ENCODE data around the gene TMEM151B.
A peak's percentile ranks its signal among the peaks of the same experiment; 100 is the strongest.
"Not testable (repeated sequence)": the region's sequence is repeated elsewhere in the genome, so short reads cannot be mapped to it uniquely, and the experiment has no call there.

TMEM151B gene

DNA sequence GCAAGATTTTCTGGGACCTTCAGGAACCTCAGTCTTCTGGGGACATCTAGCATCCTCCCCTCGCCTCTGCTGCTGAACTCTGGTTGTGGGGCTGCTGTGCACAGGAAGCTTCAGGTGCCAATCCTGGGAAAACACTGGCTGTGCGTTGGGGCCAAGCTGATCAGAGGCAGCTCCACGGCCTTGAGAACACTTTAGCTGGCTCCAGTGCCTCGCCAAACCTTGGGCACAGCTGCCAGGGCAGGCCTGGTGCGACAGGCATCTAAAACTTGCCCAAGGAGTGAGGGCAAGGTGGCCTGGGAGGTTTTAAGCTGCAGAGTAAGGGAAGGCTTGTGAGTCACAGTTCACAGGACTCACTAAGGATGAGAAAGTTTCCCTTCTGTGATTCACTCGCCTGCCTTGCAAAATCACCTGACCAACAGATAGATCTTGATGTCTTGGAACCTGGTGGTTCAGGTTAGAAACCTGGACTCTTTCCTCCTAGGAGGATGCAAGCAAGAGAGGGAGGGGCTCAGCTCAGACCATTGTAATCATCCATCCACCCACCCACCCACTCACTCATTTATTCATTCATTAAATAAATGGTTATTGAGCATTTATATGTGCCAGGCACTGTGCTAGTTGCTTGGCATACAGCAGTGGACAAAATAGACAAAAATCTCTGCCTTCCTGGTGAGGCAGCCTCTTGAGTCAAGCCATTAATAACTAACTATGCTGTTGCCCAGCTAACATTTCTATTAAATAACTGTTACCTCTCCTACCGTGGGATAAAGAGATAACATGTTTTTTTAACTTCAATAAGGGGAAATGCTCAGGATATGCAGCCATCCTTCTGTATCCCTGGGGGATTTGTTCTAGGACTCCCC, 69.7 kb downstream of the TMEM151B start:
- peak; percentile 34 for DNase-seq

DNA sequence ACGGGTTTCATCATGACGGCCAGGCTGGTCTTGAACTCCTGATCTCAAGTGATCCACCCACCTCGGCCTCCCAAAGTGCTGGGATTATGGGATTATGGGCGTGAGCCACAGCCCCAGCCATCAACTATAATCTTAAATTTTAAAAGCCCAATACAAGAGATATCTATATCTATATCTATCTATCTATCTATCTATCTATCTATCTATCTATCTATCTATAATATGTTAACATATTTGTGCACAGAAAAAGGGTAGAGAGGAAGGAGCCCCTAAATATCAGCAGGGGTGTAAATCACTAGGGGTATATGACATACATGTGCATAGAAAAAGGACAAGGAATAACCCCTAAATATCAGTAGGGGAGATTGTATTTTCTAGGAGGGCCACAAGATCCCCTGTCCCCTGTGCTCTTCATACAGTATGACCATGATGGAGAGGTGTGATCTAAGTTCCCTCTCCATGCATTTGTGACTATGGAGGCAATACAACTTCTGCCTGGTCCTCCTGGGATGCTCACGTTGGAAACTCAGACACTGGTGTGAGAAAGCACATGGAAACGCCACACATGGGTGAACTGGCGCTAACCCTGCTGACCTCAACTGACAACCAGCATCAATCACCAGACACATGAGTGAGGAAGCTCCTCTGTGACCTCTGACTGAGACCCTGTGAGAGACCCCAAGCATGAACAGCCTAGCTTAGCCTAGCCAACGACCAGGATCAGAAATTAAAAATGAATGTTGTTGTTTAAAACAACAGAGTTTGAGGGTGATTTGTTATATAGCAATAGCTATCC, 71.0 kb downstream of the TMEM151B start:
- no peak for DNase-seq

DNA sequence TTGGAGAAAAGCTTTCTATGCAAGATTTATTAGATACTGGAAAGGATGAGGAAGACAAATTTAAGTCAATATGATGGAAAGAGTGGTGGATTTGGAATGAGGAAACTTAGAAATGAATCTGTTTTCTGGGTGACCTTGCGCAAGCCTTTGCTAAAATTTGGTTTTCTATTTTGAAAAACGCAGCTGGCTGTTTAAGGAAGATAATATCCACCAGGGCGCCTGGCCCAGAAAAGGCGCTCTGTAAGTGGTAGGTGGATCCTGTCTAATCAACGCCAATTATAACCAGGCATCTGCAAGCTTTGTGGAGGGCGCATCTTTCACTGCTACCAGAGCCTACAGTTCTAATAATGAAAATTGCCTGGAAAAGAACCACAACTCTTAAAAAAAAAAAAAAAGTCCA, 71.8 kb downstream of the TMEM151B start:
- no peak for DNase-seq

DNA sequence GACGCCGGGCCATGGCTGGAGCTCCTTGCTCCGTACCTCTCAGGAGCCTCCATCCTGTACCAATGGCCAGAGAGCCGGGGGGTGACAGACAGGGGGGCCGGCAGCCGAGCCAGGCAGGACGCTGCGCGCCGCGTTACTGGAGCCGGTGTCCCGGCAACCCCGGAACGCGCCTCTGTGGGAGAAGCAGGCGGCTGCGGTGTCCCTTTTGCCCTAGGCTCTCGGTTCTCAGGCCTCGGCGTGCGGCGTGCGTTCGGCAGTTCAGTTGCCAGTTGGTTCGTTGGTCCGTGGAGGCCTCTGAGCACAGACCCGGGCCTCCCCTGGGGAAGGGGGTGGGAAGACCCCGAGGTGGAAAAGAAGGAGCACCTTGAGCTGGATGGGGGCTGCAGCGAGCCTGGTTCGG, 72.2 kb downstream of the TMEM151B start, which contains the start of gene SPATS1:
TSS of gene SPATS1 (plus strand) at position 162 of the 400 bp plus-strand sequence. CDS start 446 bp downstream, outside the sequence.
- DNase-seq, result no peak

DNA sequence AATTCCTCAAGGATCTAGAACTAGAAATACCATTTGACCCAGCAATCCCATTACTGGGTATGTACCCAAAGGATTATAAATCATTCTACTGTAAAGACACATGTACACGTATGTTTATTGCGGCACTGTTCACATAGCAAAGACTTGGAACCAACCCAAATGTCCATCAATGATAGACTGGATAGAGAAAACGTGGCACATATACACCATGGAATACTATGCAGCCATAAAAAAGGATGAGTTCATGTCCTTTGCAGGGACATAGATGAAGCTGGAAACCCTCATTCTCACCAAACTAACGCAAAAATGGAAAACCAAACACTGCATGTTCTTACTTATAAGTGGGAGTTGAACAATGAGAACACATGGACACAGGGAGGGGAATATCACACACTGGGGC, 76.6 kb downstream of the TMEM151B start:
- not testable (repeated sequence) for DNase-seq

DNA sequence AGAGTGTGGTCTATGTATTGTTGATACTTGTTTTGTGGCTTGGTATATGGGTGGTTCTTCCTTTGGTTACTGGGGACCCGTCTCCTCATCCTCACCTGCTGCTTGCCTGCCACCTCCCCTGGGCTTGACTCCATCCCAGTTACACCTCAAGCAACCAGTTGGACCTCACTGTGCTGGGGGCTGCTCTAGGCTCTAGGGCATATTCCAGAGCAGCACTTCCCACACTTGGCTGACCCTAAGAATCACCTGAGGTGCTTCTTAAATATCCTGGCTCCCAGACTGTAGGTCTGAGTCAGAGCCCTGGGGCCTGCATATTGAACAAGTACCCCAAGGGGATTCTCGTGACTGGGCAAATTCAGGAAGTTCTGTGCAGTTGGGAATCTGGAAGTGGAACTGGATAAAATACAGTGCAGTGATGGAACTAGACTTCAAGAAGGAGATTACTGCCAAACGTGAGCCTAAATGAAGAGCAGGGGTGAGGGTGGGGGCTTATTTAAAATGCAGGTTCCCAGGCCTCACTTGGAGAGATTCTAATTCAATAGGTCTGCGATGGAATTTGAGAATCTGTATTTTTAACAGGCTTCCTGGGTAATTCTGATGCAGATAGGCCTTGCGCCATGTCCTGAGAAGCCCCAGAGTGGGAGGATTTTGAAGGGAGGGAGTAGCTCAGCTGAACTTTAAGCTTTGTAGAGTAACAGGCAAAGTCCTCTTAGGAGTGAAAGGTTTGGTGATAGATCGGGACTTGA, 79.8 kb downstream of the TMEM151B start:
- no peak for DNase-seq

DNA sequence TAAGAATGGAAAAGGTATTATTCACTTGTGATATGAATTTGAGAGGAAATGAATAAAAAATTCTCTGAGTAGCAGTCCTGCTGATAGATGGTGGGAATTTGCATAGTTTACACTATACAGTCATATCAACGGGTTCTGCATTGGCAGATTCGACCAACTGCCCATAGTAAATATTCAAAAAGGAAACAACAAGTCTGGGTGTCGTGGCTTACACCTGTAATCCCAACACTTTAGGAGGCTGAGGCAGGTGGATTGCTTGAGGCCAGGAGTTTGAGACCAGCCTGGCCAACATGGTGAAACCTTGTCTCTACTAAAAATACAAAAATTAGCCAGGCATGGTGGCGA, 80.4 kb downstream of the TMEM151B start:
- DNase-seq, result not testable (repeated sequence)

DNA sequence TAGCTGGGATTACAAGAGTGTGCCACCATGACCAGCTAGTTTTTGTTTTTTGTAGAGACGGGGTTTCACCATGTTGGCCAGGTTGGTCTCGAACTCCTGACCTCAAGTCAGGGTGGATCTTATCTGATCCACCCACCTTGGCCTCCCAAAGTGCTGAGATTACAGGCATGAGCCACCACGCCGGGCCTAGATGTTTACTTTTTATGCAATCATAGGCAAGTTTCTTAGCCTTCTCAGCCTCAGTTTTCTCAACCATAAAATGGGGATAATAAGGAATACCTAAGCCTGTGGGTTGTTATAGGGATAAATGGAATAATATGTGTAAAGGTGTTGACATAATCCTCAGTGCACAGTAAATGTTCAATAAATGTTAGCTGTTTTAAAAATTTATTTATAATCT, 82.0 kb downstream of the TMEM151B start:
- no peak for DNase-seq

DNA sequence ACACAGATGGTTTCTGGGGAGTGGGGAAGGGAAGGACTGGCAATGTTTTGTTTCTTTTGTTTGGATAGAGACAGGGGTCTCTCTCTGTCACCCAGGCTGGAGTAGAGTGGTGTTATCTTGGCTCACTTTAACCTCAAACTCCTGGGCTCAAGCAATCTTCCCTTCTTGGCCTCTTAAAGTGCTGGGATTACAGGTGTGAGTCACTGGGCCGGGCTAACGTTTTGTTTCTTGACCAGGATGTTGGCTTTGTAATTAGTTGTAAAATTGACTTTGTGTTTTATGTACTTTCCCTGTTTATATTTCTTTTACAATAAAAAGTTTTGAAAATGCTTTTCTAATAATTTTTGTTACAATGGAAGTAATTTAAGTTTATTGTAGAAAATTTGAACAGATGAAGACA, 83.1 kb downstream of the TMEM151B start:
- DNase-seq, result no peak

DNA sequence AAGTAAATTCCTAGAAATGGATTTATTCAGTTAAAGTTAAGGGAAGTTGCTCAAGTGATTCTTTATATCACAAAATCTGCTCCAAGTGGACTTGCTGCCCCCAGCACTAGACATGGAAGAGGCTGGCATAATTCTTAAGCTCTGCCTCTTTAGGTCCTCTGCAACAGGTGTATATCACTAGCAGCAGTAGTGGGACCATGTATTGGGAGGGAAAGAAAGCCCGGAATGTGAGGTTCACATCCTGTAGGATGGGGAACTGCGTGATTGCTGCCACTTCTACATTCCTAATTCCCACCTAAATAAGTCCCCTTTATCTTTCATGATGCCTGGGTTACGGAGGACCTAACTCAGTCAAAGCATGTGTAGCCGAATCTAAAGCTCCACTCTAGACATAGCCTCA, 85.4 kb downstream of the TMEM151B start:
- no peak for DNase-seq

DNA sequence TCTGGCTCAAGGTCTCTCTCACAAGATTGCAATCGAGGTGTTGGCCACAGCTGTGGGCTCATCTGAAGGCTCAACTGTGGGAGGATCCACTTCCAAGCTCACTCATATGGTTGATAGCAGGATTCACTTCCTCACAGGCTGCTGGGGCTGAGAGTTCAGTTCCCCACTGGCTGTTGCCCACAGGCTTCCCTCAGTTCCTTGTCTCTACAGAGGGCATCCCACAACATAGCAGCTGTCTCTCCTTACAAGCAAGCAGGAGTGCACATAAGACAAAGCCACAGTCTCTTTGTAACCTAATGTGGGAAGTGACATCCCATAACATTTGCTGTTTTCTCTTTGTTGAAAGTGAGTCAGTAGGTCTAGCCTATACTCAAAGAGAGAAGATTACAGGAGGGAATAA, 86.2 kb downstream of the TMEM151B start:
- no peak for DNase-seq
